Body of pancreas (tissue), 4 donors: ENCODE results near the gene KRTAP10-4. TPM values are rescaled to one million over a fixed set of nuclear protein-coding genes. Genes with fewer than 3 reads are reported as not detected.
"Not testable (repeated sequence)": the region's sequence is repeated elsewhere in the genome, so short reads cannot be mapped to it uniquely, and the experiment has no call there.

ENCODE experiments used
- ATAC-seq: fragments of 150-250 bp; one replicate; pipeline ENCODE4 v1.9.1; 2016
- DNase-seq, 4 donors: peaks; one replicate each; pipeline ENCODE4 v3.0.0-alpha.2; 2019
- H3K27ac ChIP-seq, 4 donors: fragments of 200-600 bp; sonication (generic); 1 replicate in 3 of 4; 2 replicates in 1 of 4; pipeline versions ENCODE4 v1.5.1 to v1.6.1; 2016 to 2019; ENCODE audit warnings: mild to moderate bottlenecking in 1 of 4, mixed read lengths in 1 of 4, moderate library complexity in 1 of 4
- H3K27me3 ChIP-seq, 2 donors: fragments of 200-600 bp; sonication (generic); one replicate each; pipeline ENCODE4 v1.6.0; 2016; ENCODE audit warnings: mild to moderate bottlenecking in 1 of 2
- H3K36me3 ChIP-seq, 2 donors: fragments of 200-600 bp; sonication (generic); replicated peaks in 1 of 2; 2 replicates each; pipeline ENCODE4 v1.5.1; 2016; ENCODE audit warnings: low read depth in 2 of 2; ENCODE audit not compliant: insufficient read depth in 1 of 2
- H3K4me1 ChIP-seq: fragments of 200-600 bp; sonication (generic); one replicate; pipeline ENCODE4 v1.6.0; 2016
- H3K4me3 ChIP-seq, 2 donors: fragments of 200-600 bp; sonication (generic); 1 replicate in 1 of 2; 2 replicates in 1 of 2; pipeline ENCODE4 v1.5.1; 2016 to 2019
- H3K9me3 ChIP-seq, 3 donors: fragments of 200-600 bp; sonication (generic); 1 replicate in 2 of 3; 2 replicates in 1 of 3; pipeline ENCODE4 v1.5.1; 2016
- CTCF ChIP-seq, 7 experiments: fragments of 450-650 bp in 4 of 7; fragments of 200-600 bp in 3 of 7; sonication (generic) in 3 of 7; IDR thresholded peaks; one replicate each; pipeline ENCODE4 v1.5.1; 2016 to 2019; ENCODE audit warnings: antibody characterized with exemption in 7 of 7
- POLR2A ChIP-seq, 3 donors: fragments of 450-650 bp; IDR thresholded peaks; one replicate each; pipeline ENCODE4 v1.6.1; 2016; ENCODE audit warnings: antibody characterized with exemption in 3 of 3, mild to moderate bottlenecking in 2 of 3
- whole genome bisulfite sequencing, 2 donors: methylation state at CpG; one replicate each; pipeline ENCODE4 v1.1.5; 2017; 5-methylcytosine and 5-hydroxymethylcytosine counted together
- intact Hi-C: fragments of 100-400 bp; cut with DNase I; formaldehyde crosslinking; loops from one replicate; pipeline ENCODE4 v1.15.1; 2023
- total RNA-seq, 2 donors: library from RNA; depleted of rRNA; stranded (reverse); fragments of >200 nt; gene quantifications; one replicate each; pipeline ENCODE4 v1.1.0, GENCODE V29; 2016

Gene KRTAP10-4
- total RNA-seq, 2 donors from 2014 or later, result not detected

- no peak for ATAC-seq
- H3K9me3 ChIP-seq, result no peaks in the 10 kb centered on the region
- H3K4me1 ChIP-seq, result no peaks in the 10 kb centered on the region
- no peak for DNase-seq
- H3K4me3 ChIP-seq, result no peak overlapping the region
- H3K27me3 ChIP-seq, result no peaks in the 10 kb centered on the region
- 57 to 72% methylated on average over 11 of the region's 11 CpGs for WGBS, 2 donors
- H3K27ac ChIP-seq, result no peak overlapping the region
- H3K36me3 ChIP-seq, result no peaks in the 10 kb centered on the region
- TF ChIP-seq POLR2A (IDR thresholded peaks at IDR 0.05) (no peak), CTCF (IDR thresholded peaks at IDR 0.05) (no peak)
- intact Hi-C loops, result no loop called here
Measured at GRCh38 chr21:44598061-44598460, 24.5 kb downstream of the KRTAP10-4 start.

DNA sequence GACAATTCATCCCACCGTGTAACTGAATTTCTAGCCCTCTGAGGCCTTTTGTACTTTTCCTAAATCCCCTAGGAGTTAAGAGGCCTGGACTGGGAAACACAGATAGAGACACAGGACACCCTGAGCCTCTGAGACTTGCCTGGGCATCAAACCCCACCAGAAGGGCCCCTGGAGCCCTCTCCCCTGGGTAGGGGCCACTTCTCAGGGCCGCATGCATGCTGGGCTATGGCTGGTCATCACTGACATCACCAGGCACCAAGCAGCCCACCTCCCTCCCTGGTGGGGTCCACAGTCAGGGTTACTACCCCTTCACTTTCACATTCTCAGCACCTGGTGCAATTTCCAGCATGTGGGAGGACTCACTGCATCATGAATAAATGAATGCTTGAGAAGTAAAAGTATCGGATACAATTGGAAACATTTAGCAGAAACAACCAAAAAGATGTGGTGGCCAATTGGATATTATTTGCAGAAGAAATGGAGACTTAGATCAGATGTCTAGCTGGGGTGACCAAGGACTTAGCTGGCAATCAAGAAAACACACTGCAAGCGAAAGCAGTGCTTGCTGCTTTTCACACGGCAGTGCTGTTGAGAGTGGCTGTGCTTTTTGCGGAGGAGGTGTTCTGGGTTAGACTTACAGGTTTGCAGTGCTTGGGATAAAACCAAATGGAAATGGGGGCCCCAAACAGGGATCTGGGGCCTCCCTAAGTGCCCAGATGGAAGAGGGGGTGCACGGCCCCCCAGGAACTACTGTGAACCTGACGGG is 25.9 kb downstream of the KRTAP10-4 start:
- H3K27ac ChIP-seq, result no peak overlapping the region
- intact Hi-C loops, result no loop called here
- ATAC-seq (no peak), DNase-seq (no peak)
- H3K27me3 ChIP-seq, result no peaks in the 10 kb centered on the region
- no peaks in the 10 kb centered on the region for H3K36me3 ChIP-seq
- no peak for TF ChIP-seq CTCF (IDR thresholded peaks at IDR 0.05)
- no peaks in the 10 kb centered on the region for H3K9me3 ChIP-seq
- WGBS, 2 donors, result 77% methylated on average over 8 of the region's 8 CpGs
- no peak overlapping the region for H3K4me3 ChIP-seq
- no peaks in the 10 kb centered on the region for H3K4me1 ChIP-seq

DNA sequence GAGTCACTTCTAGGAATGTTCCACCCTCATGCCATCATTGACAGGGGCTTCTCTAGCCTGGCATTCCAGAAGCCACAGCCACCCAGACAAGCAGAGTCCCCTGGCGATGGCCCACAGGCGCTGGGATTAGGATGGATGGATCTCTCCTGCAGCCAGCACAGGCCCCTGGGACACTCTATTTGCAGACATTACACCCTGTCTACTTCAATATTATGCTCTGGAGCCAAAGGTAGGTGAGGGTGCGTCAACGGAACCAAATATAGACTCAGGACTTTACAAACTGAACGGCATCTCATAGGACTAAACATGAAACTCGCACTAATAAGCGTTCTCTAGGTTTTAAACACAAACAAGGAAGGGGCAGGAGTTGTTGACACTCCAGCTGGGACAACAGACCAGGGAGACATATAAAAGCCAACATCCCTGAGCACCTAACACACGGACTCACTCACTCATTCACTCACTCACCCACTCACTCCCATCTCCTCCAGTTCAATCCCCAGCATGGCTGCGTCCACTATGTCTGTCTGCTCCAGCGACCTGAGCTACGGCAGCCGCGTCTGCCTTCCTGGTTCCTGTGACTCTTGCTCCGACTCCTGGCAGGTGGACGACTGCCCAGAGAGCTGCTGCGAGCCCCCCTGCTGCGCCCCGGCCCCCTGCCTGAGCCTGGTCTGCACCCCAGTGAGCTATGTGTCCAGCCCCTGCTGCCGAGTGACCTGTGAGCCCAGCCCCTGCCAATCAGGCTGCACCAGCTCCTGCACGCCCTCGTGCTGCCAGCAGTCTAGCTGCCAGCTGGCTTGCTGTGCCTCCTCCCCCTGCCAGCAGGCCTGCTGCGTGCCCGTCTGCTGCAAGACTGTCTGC is 26.8 kb downstream of the KRTAP10-4 start, which contains the start of gene KRTAP10-7:
Gene KRTAP10-7 (plus strand): TSS at position 480 of the 861 bp plus-strand sequence. CDS start 25 bp downstream, at position 505.
- 51 to 61% methylated on average over 13 to 18 of the region's 23 CpGs for WGBS, 2 donors
- H3K36me3 ChIP-seq, H3K4me1 ChIP-seq, ATAC-seq, H3K27ac ChIP-seq, H3K27me3 ChIP-seq, H3K9me3 ChIP-seq, intact Hi-C loops, DNase-seq, H3K4me3 ChIP-seq: not testable (repeated sequence)

DNA sequence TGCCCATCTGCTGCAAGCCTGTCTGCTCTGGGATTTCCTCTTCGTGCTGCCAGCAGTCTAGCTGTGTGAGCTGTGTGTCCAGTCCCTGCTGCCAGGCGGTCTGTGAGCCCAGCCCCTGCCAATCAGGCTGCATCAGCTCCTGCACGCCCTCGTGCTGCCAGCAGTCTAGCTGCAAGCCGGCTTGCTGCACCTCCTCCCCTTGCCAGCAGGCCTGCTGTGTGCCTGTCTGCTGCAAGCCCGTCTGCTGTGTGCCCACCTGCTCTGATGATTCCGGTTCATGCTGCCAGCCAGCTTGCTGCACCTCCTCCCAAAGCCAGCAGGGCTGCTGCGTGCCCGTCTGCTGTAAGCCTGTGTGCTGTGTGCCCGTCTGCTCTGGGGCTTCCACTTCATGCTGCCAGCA is 27.6 kb downstream of the KRTAP10-4 start:
- ATAC-seq, H3K4me1 ChIP-seq, H3K9me3 ChIP-seq, H3K27ac ChIP-seq, H3K4me3 ChIP-seq, DNase-seq, H3K36me3 ChIP-seq, intact Hi-C loops, H3K27me3 ChIP-seq: not testable (repeated sequence)
- WGBS, 2 donors, result 50 to 67% methylated on average over 8 to 9 of the region's 10 CpGs

- 45 to 70% methylated on average over 22 to 23 of the region's 23 CpGs for WGBS, 2 donors
- no peak overlapping the region for H3K27ac ChIP-seq
- intact Hi-C loops, result no loop called here
- no peaks in the 10 kb centered on the region for H3K36me3 ChIP-seq
- TF ChIP-seq POLR2A (IDR thresholded peaks at IDR 0.05) (no peak), CTCF (IDR thresholded peaks at IDR 0.05) (no peak)
- no peak overlapping the region for H3K4me3 ChIP-seq
- H3K9me3 ChIP-seq, result no peaks in the 10 kb centered on the region
- DNase-seq (no peak), ATAC-seq (no peak)
- H3K27me3 ChIP-seq, result no peaks in the 10 kb centered on the region
- H3K4me1 ChIP-seq, result no peaks in the 10 kb centered on the region
Measured at GRCh38 chr21:44601596-44602462, 28.3 kb downstream of the KRTAP10-4 start.
